ENCODE data around the gene DCDC2. TPM values are rescaled to one million over a fixed set of nuclear protein-coding genes. Genes with fewer than 3 reads are reported as not detected.
"Not testable (repeated sequence)": the region's sequence is repeated elsewhere in the genome, so short reads cannot be mapped to it uniquely, and the experiment has no call there.

DCDC2 gene
- total RNA-seq, 1 donor from 2014 or later, result not detected

GRCh38 chr6:24195836-24196597, 161.8 kb downstream of the DCDC2 start:
- DNase-seq (ENCODE audit: missing footprints), result no peak
- no peak for ATAC-seq
- intact Hi-C loops (cut with DNase I), result no loop called here

GRCh38 chr6:24194978-24195700, 162.7 kb downstream of the DCDC2 start:
- intact Hi-C loops (cut with DNase I), result no loop called here
- DNase-seq (ENCODE audit: missing footprints) (no peak), ATAC-seq (no peak)

- intact Hi-C loops (cut with DNase I), result no loop called here
- no peak for ATAC-seq
- DNase-seq (ENCODE audit: missing footprints), result no peak
Measured at GRCh38 chr6:24193364-24193763, 164.5 kb downstream of the DCDC2 start.

GRCh38 chr6:24191346-24191745, 166.5 kb downstream of the DCDC2 start:
- intact Hi-C loops (cut with DNase I), result no loop called here
- DNase-seq (ENCODE audit: missing footprints) (no peak), ATAC-seq (no peak)

GRCh38 chr6:24188578-24189080, 169.2 kb downstream of the DCDC2 start:
- DNase-seq (ENCODE audit: missing footprints) (no peak), ATAC-seq (no peak)
- intact Hi-C loops (cut with DNase I), result no loop called here

- intact Hi-C loops (cut with DNase I), result no loop called here
- DNase-seq (ENCODE audit: missing footprints) (no peak), ATAC-seq (no peak)
Measured at GRCh38 chr6:24187965-24188577, 169.8 kb downstream of the DCDC2 start.

GRCh38 chr6:24186349-24186748, 171.5 kb downstream of the DCDC2 start:
- intact Hi-C loops (cut with DNase I), result no loop called here
- no peak for DNase-seq (ENCODE audit: missing footprints)
- ATAC-seq, result no peak

GRCh38 chr6:24183584-24183983, 174.3 kb downstream of the DCDC2 start:
- DNase-seq (ENCODE audit: missing footprints), result no peak
- intact Hi-C loops (cut with DNase I), result no loop called here
- no peak for ATAC-seq

- ATAC-seq, result no peak
- intact Hi-C loops (cut with DNase I), result no loop called here
- DNase-seq (ENCODE audit: missing footprints), result no peak
Measured at GRCh38 chr6:24157886-24158285, 200.0 kb downstream of the DCDC2 start.

- ATAC-seq (no peak), DNase-seq (ENCODE audit: missing footprints) (no peak)
- intact Hi-C loops (cut with DNase I), result no loop called here
Measured at GRCh38 chr6:24154121-24154520, 203.7 kb downstream of the DCDC2 start.

GRCh38 chr6:24152014-24152413, 205.8 kb downstream of the DCDC2 start:
- intact Hi-C loops (cut with DNase I), result no loop called here
- DNase-seq (ENCODE audit: missing footprints) (no peak), ATAC-seq (no peak)

- DNase-seq (ENCODE audit: missing footprints), result no peak
- intact Hi-C loops (cut with DNase I), result no loop called here
- no peak for ATAC-seq
Measured at GRCh38 chr6:24149836-24150235, 208.0 kb downstream of the DCDC2 start.

- DNase-seq (ENCODE audit: missing footprints) (no peak), ATAC-seq (no peak)
- intact Hi-C loops (cut with DNase I), result no loop called here
Measured at GRCh38 chr6:24149296-24149695, 208.6 kb downstream of the DCDC2 start.

GRCh38 chr6:24148684-24149083, 209.2 kb downstream of the DCDC2 start:
- DNase-seq (ENCODE audit: missing footprints), result no peak
- intact Hi-C loops (cut with DNase I), result no loop called here
- ATAC-seq, result no peak

- intact Hi-C loops (cut with DNase I), result no loop called here
- DNase-seq (ENCODE audit: missing footprints), result no peak
- no peak for ATAC-seq
Measured at GRCh38 chr6:24148154-24148570, 209.7 kb downstream of the DCDC2 start.

- intact Hi-C loops (cut with DNase I), result no loop called here
- DNase-seq (ENCODE audit: missing footprints) (no peak), ATAC-seq (no peak)
Measured at GRCh38 chr6:24147511-24148153, 210.2 kb downstream of the DCDC2 start.

GRCh38 chr6:24146871-24147270, 211.0 kb downstream of the DCDC2 start:
- ATAC-seq, result no peak
- no peak for DNase-seq (ENCODE audit: missing footprints)
- intact Hi-C loops (cut with DNase I), result no loop called here

GRCh38 chr6:24145690-24146131, 212.1 kb downstream of the DCDC2 start:
- ATAC-seq (no peak), DNase-seq (ENCODE audit: missing footprints) (no peak)
- intact Hi-C loops (cut with DNase I), result no loop called here

- intact Hi-C loops (cut with DNase I); ATAC-seq; DNase-seq (ENCODE audit: missing footprints): not testable (repeated sequence)
Measured at GRCh38 chr6:24142733-24143132, 215.1 kb downstream of the DCDC2 start.

Data from Right ventricle myocardium inferior (tissue), 1 donor.